HL-60 (cell line): ENCODE results near the gene TUBGCP5.
A peak's percentile ranks its signal among the peaks of the same experiment; 100 is the strongest.

Source experiments
- DNase-seq, 2 experiments: peaks; one replicate each; pipeline ENCODE4 v3.0.0-alpha.2; 2010 to 2020; ENCODE audit warnings: low read depth in 1 of 2, low spot score in 1 of 2
- H3K27ac ChIP-seq: fragments of 250-450 bp; sonication (Bioruptor Pico); replicated peaks from 2 replicates; pipeline ENCODE4 v1.5.1; 2020; ENCODE audit warnings: mild to moderate bottlenecking, moderate library complexity
- H3K27me3 ChIP-seq: fragments of 250-450 bp; sonication (Bioruptor Pico); 2 replicates; pipeline ENCODE4 v1.5.1; 2021; ENCODE audit warnings: mild to moderate bottlenecking, moderate library complexity; ENCODE audit not compliant: insufficient read depth, poor library complexity, severe bottlenecking
- H3K4me3 ChIP-seq: replicated peaks from 2 replicates; pipeline ENCODE4 v1.5.1; 2011; ENCODE audit warnings: mild to moderate bottlenecking, control low read depth, low read length; ENCODE audit not compliant: insufficient read depth
- CTCF ChIP-seq: IDR thresholded peaks from one replicate; pipeline ENCODE4 v1.5.1; 2011; ENCODE audit warnings: low read length, control low read depth, inconsistent platforms; ENCODE audit not compliant: insufficient read depth
- GABPA ChIP-seq: IDR thresholded peaks from 2 replicates; pipeline ENCODE4 v1.6.1; 2012; ENCODE audit warnings: low read depth
- POLR2AphosphoS5 ChIP-seq: IDR thresholded peaks from 2 replicates; pipeline ENCODE4 v1.6.1; 2012; ENCODE audit warnings: low read depth
- REST ChIP-seq: IDR thresholded peaks from 2 replicates; pipeline ENCODE4 v1.6.1; 2012; ENCODE audit warnings: low read depth; ENCODE audit not compliant: insufficient replicate concordance
- SPI1 ChIP-seq: IDR thresholded peaks from 2 replicates; pipeline ENCODE4 v1.6.1; 2012; ENCODE audit warnings: low read depth, mild to moderate bottlenecking, borderline replicate concordance

TUBGCP5 gene

GRCh38 chr15:22959321-22960101 is 79.9 kb downstream of the TUBGCP5 start:
- TF ChIP-seq CTCF (no peak), REST (no peak), POLR2AphosphoS5 (no peak), SPI1 (no peak), GABPA (no peak)
- Histone ChIP-seq H3K27me3 (no peaks in the 10 kb centered on the region), H3K27ac (no peak overlapping the region), H3K4me3 (no peak overlapping the region)
- DNase-seq = no peak

GRCh38 chr15:22958487-22959280 is 80.7 kb downstream of the TUBGCP5 start:
- no peaks in the 10 kb centered on the region for H3K27me3 ChIP-seq
- no peak overlapping the region for H3K4me3 ChIP-seq
- DNase-seq = no peak
- H3K27ac ChIP-seq = no peak overlapping the region
- TF ChIP-seq REST (no peak), CTCF (no peak), SPI1 (no peak), GABPA (no peak)

- TF ChIP-seq GABPA (no peak), POLR2AphosphoS5 (no peak), SPI1 (peak; percentile 63; the same call in 1 of the 2 replicates)
- peak overlapping the region; percentile 24; the same call in 1 of the 2 replicates for H3K27ac ChIP-seq
- H3K4me3 ChIP-seq = no peak overlapping the region
Measured at GRCh38 chr15:22956978-22957260, 82.5 kb downstream of the TUBGCP5 start.

GRCh38 chr15:22956257-22956977 is 83.0 kb downstream of the TUBGCP5 start:
- TF ChIP-seq POLR2AphosphoS5 (no peak), REST (no peak), SPI1 (no peak), GABPA (no peak), CTCF (no peak)

More at GRCh38 chr15:22956978-22957260, 82.5 kb downstream of the TUBGCP5 start:
- no peaks in the 10 kb centered on the region for H3K27me3 ChIP-seq
- peak in 1 of 2 experiments; percentile 84 for DNase-seq

More at GRCh38 chr15:22956257-22956977, 83.0 kb downstream of the TUBGCP5 start:
- peak overlapping the region; percentile 24 for H3K27ac ChIP-seq
- DNase-seq = no peak
- H3K4me3 ChIP-seq = no peak overlapping the region
- no peaks in the 10 kb centered on the region for H3K27me3 ChIP-seq
